ENCODE results near the gene PCDHGA10.
"Not testable (repeated sequence)": the region's sequence is repeated elsewhere in the genome, so short reads cannot be mapped to it uniquely, and the experiment has no call there.

- TF ChIP-seq CTCF, POLR2A (IDR thresholded peaks at IDR 0.05): not testable (repeated sequence)
Observed at GRCh38 chr5:141375444-141376155, 37.2 kb upstream of the PCDHGA10 start.
